ENCODE results near the gene HOOK2. TPM values are rescaled to one million over a fixed set of nuclear protein-coding genes. Genes with fewer than 3 reads are reported as not detected.
"Not testable (repeated sequence)": the region's sequence is repeated elsewhere in the genome, so short reads cannot be mapped to it uniquely, and the experiment has no call there.

The HOOK2 gene
- total RNA-seq, 4 donors from 2014 or later, result 27.3 to 109 (median 50.2) TPM

DNA sequence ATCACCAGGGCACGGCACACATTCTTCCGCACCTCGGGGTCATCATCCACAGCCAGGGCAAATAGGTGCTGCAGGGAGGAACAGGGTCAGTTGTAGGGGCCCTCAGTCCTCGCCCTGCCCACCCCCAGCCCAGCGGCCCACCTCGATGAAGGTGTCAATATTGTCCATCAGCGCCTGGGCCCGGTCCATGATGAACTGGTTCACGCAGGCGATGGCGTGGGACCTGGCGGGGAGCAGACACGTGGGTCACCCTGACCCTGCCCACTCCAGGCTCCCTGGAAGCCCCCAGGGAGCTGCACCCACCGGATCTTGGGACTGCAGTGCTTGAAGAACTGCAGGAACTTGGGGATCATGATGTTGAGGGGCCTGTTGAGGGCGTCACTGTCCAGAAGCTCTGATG is 60.2 kb downstream of the HOOK2 start:
- no peak for DNase-seq (ENCODE audit: low spot score in 2 of 2)
- WGBS, 2 donors, result 82 to 84% methylated on average over 11 of the region's 15 CpGs

DNA sequence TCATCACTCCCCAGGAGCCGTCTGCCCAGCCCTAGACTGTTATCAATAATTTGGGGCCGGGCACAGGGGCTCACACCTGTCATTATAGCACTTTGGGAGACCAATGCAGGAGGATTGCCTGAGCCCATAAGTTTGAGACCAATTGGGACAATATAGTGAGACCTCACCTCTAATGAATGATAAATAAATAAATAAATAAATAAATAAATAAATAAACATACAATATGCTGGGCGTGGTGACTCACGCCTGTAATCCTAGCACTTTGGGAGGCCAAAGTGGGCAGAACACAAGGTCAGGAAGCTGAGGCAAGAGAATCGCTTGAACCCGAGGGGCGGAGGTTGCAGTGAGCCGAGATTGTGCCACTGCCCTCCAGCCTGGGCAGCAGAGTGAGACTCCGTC is 62.0 kb downstream of the HOOK2 start:
- H3K9me3 ChIP-seq; H3K27me3 ChIP-seq; H3K4me3 ChIP-seq; DNase-seq (ENCODE audit: low spot score in 2 of 2); H3K4me1 ChIP-seq; H3K27ac ChIP-seq: not testable (repeated sequence)
- 95 to 96% methylated on average over 9 of the region's 9 CpGs for WGBS, 2 donors
- peaks cover 8 to 95% (median 32%) of the 10 kb centered on the region in 3 donors for H3K36me3 ChIP-seq

More for the DNA sequence above, 60.2 kb downstream of the HOOK2 start:
- Histone ChIP-seq H3K4me1 (peaks cover 0 to 22% (median 3%) of the 10 kb centered on the region in 4 donors), H3K27ac (no peak overlapping the region), H3K36me3 (peaks cover 8 to 88% (median 32%) of the 10 kb centered on the region in 3 donors), H3K4me3 (no peak overlapping the region), H3K9me3 (no peaks in the 10 kb centered on the region), H3K27me3 (no peaks in the 10 kb centered on the region)
- TF ChIP-seq, protein P1, sequence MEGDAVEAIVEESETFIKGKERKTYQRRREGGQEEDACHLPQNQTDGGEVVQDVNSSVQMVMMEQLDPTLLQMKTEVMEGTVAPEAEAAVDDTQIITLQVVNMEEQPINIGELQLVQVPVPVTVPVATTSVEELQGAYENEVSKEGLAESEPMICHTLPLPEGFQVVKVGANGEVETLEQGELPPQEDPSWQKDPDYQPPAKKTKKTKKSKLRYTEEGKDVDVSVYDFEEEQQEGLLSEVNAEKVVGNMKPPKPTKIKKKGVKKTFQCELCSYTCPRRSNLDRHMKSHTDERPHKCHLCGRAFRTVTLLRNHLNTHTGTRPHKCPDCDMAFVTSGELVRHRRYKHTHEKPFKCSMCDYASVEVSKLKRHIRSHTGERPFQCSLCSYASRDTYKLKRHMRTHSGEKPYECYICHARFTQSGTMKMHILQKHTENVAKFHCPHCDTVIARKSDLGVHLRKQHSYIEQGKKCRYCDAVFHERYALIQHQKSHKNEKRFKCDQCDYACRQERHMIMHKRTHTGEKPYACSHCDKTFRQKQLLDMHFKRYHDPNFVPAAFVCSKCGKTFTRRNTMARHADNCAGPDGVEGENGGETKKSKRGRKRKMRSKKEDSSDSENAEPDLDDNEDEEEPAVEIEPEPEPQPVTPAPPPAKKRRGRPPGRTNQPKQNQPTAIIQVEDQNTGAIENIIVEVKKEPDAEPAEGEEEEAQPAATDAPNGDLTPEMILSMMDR (IDR thresholded peaks at IDR 0.05), result no peak
- TF ChIP-seq POLR2A (IDR thresholded peaks at IDR 0.05) (no peak), EP300 (IDR thresholded peaks at IDR 0.05) (no peak)

Small RNA genes lying within 50 kb of the gene (small RNA-seq; reads per million reads assigned to genes)
- gene MIR5684, result not detected

Other genes starting within 250 kb of the HOOK2 start
- 10 to 100 TPM; 12.0 to 20.6 (median 14.7) TPM for gene ZNF564, start 224.1 kb downstream of the HOOK2 start, total RNA-seq
- gene ZNF490, start 164.7 kb downstream of the HOOK2 start, total RNA-seq, result 1 to 10 TPM; 3.1 to 6.7 (median 4.8) TPM
- 10 to 100 TPM; 36.1 to 38.7 (median 37.6) TPM for gene ZNF791, start 164.6 kb downstream of the HOOK2 start, total RNA-seq
- 10 to 100 TPM; 48.5 to 89.4 (median 58.5) TPM for gene MAN2B1, start 108.8 kb downstream of the HOOK2 start, total RNA-seq
- gene WDR83, start 108.7 kb downstream of the HOOK2 start, total RNA-seq, result 10 to 100 TPM in 3 of 4 donors, 1 to 10 TPM in 1; 7.9 to 19.8 (median 16.8) TPM
- gene DHPS, start 93.7 kb downstream of the HOOK2 start, total RNA-seq, result 100 to 1,000 TPM; 117 to 180 (median 160) TPM
- gene GNG14, start 87.6 kb downstream of the HOOK2 start, total RNA-seq, result not detected
- 1 to 10 TPM; 1.2 to 7.5 (median 5.7) TPM for gene FBXW9, start 78.9 kb downstream of the HOOK2 start, total RNA-seq
- 100 to 1,000 TPM in 1 of 4 donors, 10 to 100 TPM in 3; 56.1 to 120 (median 77.6) TPM for gene TNPO2, start 51.6 kb downstream of the HOOK2 start, total RNA-seq
- 100 to 1,000 TPM; 328 to 649 (median 501) TPM for gene TRIR, start 40.9 kb downstream of the HOOK2 start, total RNA-seq
- gene GET3, start 38.1 kb downstream of the HOOK2 start, total RNA-seq, result 10 to 100 TPM; 22.6 to 40.4 (median 36.3) TPM
- gene BEST2, start 23.8 kb downstream of the HOOK2 start, total RNA-seq, result under 1 TPM in 1 of 4 donors, not detected in 3; 0.21 TPM
- 100 to 1,000 TPM; 421 to 676 (median 613) TPM for gene JUNB, start 15.9 kb upstream of the HOOK2 start, total RNA-seq
- 100 to 1,000 TPM; 129 to 182 (median 163) TPM for gene PRDX2, start 26.2 kb upstream of the HOOK2 start, total RNA-seq
- 1 to 10 TPM in 1 of 4 donors, not detected in 3; 4.8 TPM for gene THSD8, start 26.5 kb upstream of the HOOK2 start, total RNA-seq
- 1 to 10 TPM; 5.4 to 8.6 (median 6.7) TPM for gene RNASEH2A, start 31.0 kb upstream of the HOOK2 start, total RNA-seq
- gene RTBDN, start 59.0 kb upstream of the HOOK2 start, total RNA-seq, result not detected
- gene MAST1, start 63.0 kb upstream of the HOOK2 start, total RNA-seq, result not detected
- gene DNASE2, start 105.9 kb upstream of the HOOK2 start, total RNA-seq, result 10 to 100 TPM; 38.1 to 59.0 (median 44.2) TPM
- not detected for gene KLF1, start 111.6 kb upstream of the HOOK2 start, total RNA-seq
- 10 to 100 TPM; 50.4 to 68.0 (median 64.6) TPM for gene GCDH, start 115.6 kb upstream of the HOOK2 start, total RNA-seq
- not detected for gene SYCE2, start 143.7 kb upstream of the HOOK2 start, total RNA-seq
- gene FARSA, start 158.2 kb upstream of the HOOK2 start, total RNA-seq, result 10 to 100 TPM; 22.7 to 44.7 (median 32.2) TPM
- 100 to 1,000 TPM; 173 to 398 (median 313) TPM for gene CALR, start 163.1 kb upstream of the HOOK2 start, total RNA-seq
- gene RAD23A, start 170.3 kb upstream of the HOOK2 start, total RNA-seq, result 100 to 1,000 TPM in 3 of 4 donors, 10 to 100 TPM in 1; 89.2 to 111 (median 108) TPM
- 10 to 100 TPM; 41.4 to 68.8 (median 53.5) TPM for gene GADD45GIP1, start 181.7 kb upstream of the HOOK2 start, total RNA-seq
- not detected for gene DAND5, start 194.0 kb upstream of the HOOK2 start, total RNA-seq
- gene NFIX, start 219.9 kb upstream of the HOOK2 start, total RNA-seq, result 10 to 100 TPM; 39.8 to 55.8 (median 48.2) TPM

Measured in tibial nerve (tissue), 4 donors.